GM12878 (cell line): Measurements from ENCODE around the gene GON4L. TPM values are rescaled to one million over a fixed set of nuclear protein-coding genes. Genes with fewer than 3 reads are reported as not detected.
"Not testable (repeated sequence)": the region's sequence is repeated elsewhere in the genome, so short reads cannot be mapped to it uniquely, and the experiment has no call there.

Source experiments
- ATAC-seq: fragments of 200-7000 bp; cut with Tn5 transposase; 3 replicates; pipeline ENCODE4 v1.9.1; 2020; ENCODE audit warnings: mild to moderate bottlenecking, moderate library complexity
- BruUV-seq: library from RNA; stranded (reverse); fragments of 400-500 nt; replicated peaks from 2 replicates; lab custom pipeline; 2021; lab: Mats Ljungman, UMichigan
- CTCF ChIA-PET: fragments of 300-600 bp; sonication (Branson Sonifier 250); formaldehyde crosslinking; extraction: SDS; loops from one replicate; lab custom pipeline; 2021; ENCODE audit warnings: inconsistent platforms; lab: Yijun Ruan, JAX
- POLR2A ChIA-PET: fragments of 350-600 bp; formaldehyde crosslinking; extraction: SDS; loops from one replicate; lab custom pipeline; 2021; ENCODE audit warnings: inconsistent platforms; lab: Charles Lee
- RAD21 ChIA-PET: fragments of 300-600 bp; sonication (Branson Sonifier 250); formaldehyde crosslinking; loops from one replicate; lab custom pipeline; 2023; ENCODE audit warnings: antibody characterized with exemption; ENCODE audit not compliant: unreplicated experiment; lab: Charles Lee
- SMC1A ChIA-PET: fragments of 300-600 bp; sonication (Branson Sonifier 250); formaldehyde crosslinking; loops from one replicate; lab custom pipeline; 2023; ENCODE audit not compliant: unreplicated experiment, uncharacterized antibody; lab: Charles Lee
- DNase-seq: peaks from one replicate; pipeline ENCODE4 v3.0.0-alpha.2; 2011; ENCODE audit warnings: low read depth, low spot score
- FAIRE-seq: peaks from 3 replicates; lab custom pipeline; 2011; peaks lifted over from hg19 to GRCh38; lab: Jason Lieb, UNC
- H2AFZ ChIP-seq: 2 replicates; pipeline ENCODE4 v1.6.0; 2011; ENCODE audit warnings: low read depth, low read length, control low read depth; ENCODE audit not compliant: control insufficient read depth
- H3K27ac ChIP-seq: 2 replicates; pipeline ENCODE4 v1.5.1; 2011; ENCODE audit warnings: control low read depth; ENCODE audit not compliant: control insufficient read depth, insufficient read depth
- H3K27me3 ChIP-seq, 2 experiments: replicated peaks in 1 of 2; 2 replicates each; pipeline versions ENCODE4 v1.6.0 to v1.6.1; 2011; ENCODE audit warnings: low read length in 1 of 2; ENCODE audit not compliant: control insufficient read depth in 2 of 2, insufficient read depth in 2 of 2
- H3K36me3 ChIP-seq, 2 experiments: 2 replicates each; pipeline ENCODE4 v1.5.1; 2011; ENCODE audit warnings: low read length in 1 of 2; ENCODE audit not compliant: control insufficient read depth in 2 of 2, insufficient read depth in 2 of 2
- H3K4me1 ChIP-seq: 2 replicates; pipeline ENCODE4 v1.6.1; 2011; ENCODE audit warnings: mild to moderate bottlenecking, low read length, moderate library complexity, mixed read lengths; ENCODE audit not compliant: control insufficient read depth, insufficient read depth
- H3K4me2 ChIP-seq: 2 replicates; pipeline ENCODE4 v1.6.0; 2011; ENCODE audit warnings: control low read depth; ENCODE audit not compliant: control insufficient read depth, insufficient read depth
- H3K4me3 ChIP-seq: fragments of 200-600 bp; sonication (generic); 2 replicates; pipeline ENCODE4 v1.5.1; 2016
- H3K79me2 ChIP-seq: 2 replicates; pipeline ENCODE4 v1.6.0; 2011; ENCODE audit warnings: low read length; ENCODE audit not compliant: control insufficient read depth, insufficient read depth
- H3K9ac ChIP-seq: 2 replicates; pipeline ENCODE4 v1.8.0; 2011; ENCODE audit warnings: low read length, control low read depth, mixed read lengths; ENCODE audit not compliant: control insufficient read depth, insufficient read depth
- H3K9me3 ChIP-seq: replicated peaks from 3 replicates; pipeline ENCODE4 v1.5.1; 2011; ENCODE audit warnings: mild to moderate bottlenecking, low read length; ENCODE audit not compliant: control insufficient read depth, insufficient read depth
- H4K20me1 ChIP-seq: 2 replicates; pipeline ENCODE4 v1.6.0; 2011; ENCODE audit not compliant: control insufficient read depth, insufficient read depth
- EP300 ChIP-seq, 2 experiments: fragments of 150-350 bp in 1 of 2; IDR thresholded peaks; 2 replicates each; pipeline ENCODE4 v1.6.1; 2011 to 2012; ENCODE audit warnings: low read depth in 2 of 2, low read length in 2 of 2, borderline replicate concordance in 1 of 2, improper control_type of control experiment in 1 of 2, inconsistent platforms in 1 of 2; ENCODE audit not compliant: control insufficient read depth in 1 of 2
- WGBS: methylation state at CpG from one replicate; pipeline ENCODE4 v1.1.6; 2016; ENCODE audit warnings: low lambda C conversion rate; ENCODE audit not compliant: insufficient replicate concordance, insufficient coverage; ENCODE audit errors: missing lambda C conversion rate; 5-methylcytosine and 5-hydroxymethylcytosine counted together
- in situ Hi-C: fragments of 300-500 bp; cut with MboI; formaldehyde crosslinking; loops from 9 replicates; pipeline ENCODE4 v1.14.3; 2018; ENCODE audit warnings: mixed read lengths
- intact Hi-C: fragments of 100-400 bp; cut with micrococcal nuclease; formaldehyde crosslinking; loops from one replicate; pipeline ENCODE4 v1.14.2; 2022; ENCODE audit not compliant: unreplicated experiment
- polyA plus RNA-seq, 11 experiments: library from polyadenylated mRNA; depleted of rRNA in 4 of 11; unstranded in 6 of 11; stranded (reverse) in 5 of 11; fragments of >200 nt; fragmentation: Nextera tagmentation in 4 of 11; fragmentation: Illumina TruSeq in 1 of 11; extraction: Ambion mirVana in 4 of 11; extraction: Trizol in 1 of 11; gene quantifications; 1 replicate in 1 of 11; 2 replicates in 10 of 11; pipeline versions ENCODE4 v1.2.1 to v1.2.3, GENCODE V29; 2011 to 2016; ENCODE audit warnings: inconsistent platforms in 2 of 11, missing spikeins in 2 of 11, low read depth in 1 of 11
- total RNA-seq, 4 experiments: library from RNA; depleted of rRNA in 3 of 4; stranded (reverse); fragments of >200 nt in 3 of 4; fragmentation: Illumina TruSeq in 1 of 4; extraction: Trizol in 1 of 4; gene quantifications; 2 replicates each; pipeline versions ENCODE4 v1.2.1 to v1.2.3, GENCODE V29; 2013 to 2021
- TF ChIP-seq, protein P1 (sequence below): fragments of 450-650 bp; conservative IDR thresholded peaks from 2 replicates; pipeline ENCODE4 v1.6.1; 2017; ENCODE audit warnings: mild to moderate bottlenecking, moderate library complexity

The GON4L gene
- total and polyA plus RNA-seq, 10 of the 15 experiments (the other 5 are each of a cell fraction or from before 2014, with no cell fraction given) = 17.7 to 40.7 (median 28.0) TPM

DNA sequence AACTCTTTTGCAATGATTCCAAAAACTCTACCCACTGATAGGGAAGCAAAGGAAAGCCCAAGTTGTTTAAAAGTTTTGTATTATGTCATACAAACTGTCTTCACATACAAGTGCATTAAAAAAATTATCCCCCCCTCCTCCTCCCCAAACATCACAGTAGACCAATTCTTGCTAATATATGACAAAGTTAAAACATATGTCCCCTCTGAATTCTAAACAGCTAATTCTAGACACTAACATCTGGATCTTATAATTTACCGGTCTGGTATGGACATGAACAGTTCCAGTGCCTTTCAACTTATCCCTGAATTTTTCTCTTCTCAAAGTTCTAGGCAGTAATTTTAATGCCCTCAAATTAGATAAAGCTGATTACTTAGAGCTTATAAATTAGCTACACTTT is 40.7 kb upstream of the GON4L start (continued):
- TF ChIP-seq, protein P1, sequence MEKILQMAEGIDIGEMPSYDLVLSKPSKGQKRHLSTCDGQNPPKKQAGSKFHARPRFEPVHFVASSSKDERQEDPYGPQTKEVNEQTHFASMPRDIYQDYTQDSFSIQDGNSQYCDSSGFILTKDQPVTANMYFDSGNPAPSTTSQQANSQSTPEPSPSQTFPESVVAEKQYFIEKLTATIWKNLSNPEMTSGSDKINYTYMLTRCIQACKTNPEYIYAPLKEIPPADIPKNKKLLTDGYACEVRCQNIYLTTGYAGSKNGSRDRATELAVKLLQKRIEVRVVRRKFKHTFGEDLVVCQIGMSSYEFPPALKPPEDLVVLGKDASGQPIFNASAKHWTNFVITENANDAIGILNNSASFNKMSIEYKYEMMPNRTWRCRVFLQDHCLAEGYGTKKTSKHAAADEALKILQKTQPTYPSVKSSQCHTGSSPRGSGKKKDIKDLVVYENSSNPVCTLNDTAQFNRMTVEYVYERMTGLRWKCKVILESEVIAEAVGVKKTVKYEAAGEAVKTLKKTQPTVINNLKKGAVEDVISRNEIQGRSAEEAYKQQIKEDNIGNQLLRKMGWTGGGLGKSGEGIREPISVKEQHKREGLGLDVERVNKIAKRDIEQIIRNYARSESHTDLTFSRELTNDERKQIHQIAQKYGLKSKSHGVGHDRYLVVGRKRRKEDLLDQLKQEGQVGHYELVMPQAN = no peak
- TF ChIP-seq EP300 (IDR thresholded peaks at IDR 0.05; ENCODE audit: borderline replicate concordance in 1 of 2, control insufficient read depth in 1 of 2, low read depth in 2 of 2, low read length in 2 of 2) = no peak

DNA sequence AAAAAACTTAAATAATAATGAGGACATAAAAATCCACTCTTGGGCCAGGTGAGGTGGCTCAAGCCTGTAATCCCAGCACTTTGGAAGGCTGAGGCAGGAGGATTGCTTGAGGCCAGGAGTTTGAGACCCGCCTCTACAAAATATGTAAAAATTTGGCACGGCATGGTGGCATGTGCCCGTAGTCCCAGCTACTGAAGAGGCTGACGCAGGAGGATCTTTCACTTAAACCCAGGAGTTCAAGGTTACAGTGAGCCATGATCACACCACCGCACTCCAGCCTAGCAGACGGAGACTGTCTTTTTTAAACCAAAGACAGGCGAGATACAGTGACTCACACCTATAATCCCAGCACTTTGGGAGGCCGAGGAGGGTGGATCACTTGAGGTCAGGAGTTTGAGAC is 39.5 kb upstream of the GON4L start:
- ATAC-seq, RAD21 ChIA-PET, DNase-seq, CTCF ChIA-PET, H3K4me1 ChIP-seq, H4K20me1 ChIP-seq, BruUV-seq, H3K9ac ChIP-seq, H2AFZ ChIP-seq, in situ Hi-C loops, H3K4me3 ChIP-seq, H3K27ac ChIP-seq, H3K9me3 ChIP-seq, H3K4me2 ChIP-seq, H3K27me3 ChIP-seq, FAIRE-seq, intact Hi-C loops, H3K79me2 ChIP-seq: not testable (repeated sequence)
- ChIA-PET POLR2A (interaction anchor here (0.6 kb wide), 1 partner anchor 11 kb away, joined by 4 read pairs; no protein-coding TSS in a partner anchor), SMC1A (interaction anchor here (1.7 kb wide), 1 partner anchor 37 kb away, joined by 4 read pairs; no protein-coding TSS in a partner anchor)
- WGBS = 98% methylated on average over 8 of the region's 8 CpGs
- H3K36me3 ChIP-seq = peaks cover 2 to 17% of the 10 kb centered on the region in 2 experiments

DNA sequence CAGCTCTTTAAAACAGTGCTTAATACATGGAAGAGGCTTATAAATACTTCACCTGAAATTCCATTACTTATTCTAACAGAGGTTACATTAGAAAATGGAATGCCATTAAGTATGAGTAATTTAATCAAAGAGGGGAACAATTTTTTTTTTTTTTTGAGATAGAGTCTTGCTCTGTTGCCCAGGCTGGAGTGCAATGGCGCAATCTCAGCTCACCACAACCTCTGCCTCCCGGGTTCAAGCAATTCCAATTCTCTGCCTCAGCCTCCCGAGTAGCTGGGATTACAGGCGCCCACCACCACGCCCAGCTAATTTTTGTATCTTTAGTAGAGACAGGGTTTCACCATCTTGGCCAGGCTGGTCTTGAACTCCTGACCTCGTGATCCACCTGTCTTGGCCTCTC is 38.6 kb upstream of the GON4L start:
- FAIRE-seq, H3K4me2 ChIP-seq, intact Hi-C loops, H3K79me2 ChIP-seq, H2AFZ ChIP-seq, RAD21 ChIA-PET, H4K20me1 ChIP-seq, H3K4me3 ChIP-seq, H3K4me1 ChIP-seq, ATAC-seq, H3K9me3 ChIP-seq, CTCF ChIA-PET, BruUV-seq, H3K27me3 ChIP-seq, H3K9ac ChIP-seq, in situ Hi-C loops, DNase-seq, H3K27ac ChIP-seq: not testable (repeated sequence)
- ChIA-PET SMC1A (interaction anchor here (0.5 to 3.4 kb wide), 3 partner anchors 12 to 37 kb away, joined by 3 to 17 read pairs (median 4); no protein-coding TSS in a partner anchor), POLR2A (interaction anchor here (0.6 to 0.8 kb wide), 3 partner anchors 11 to 614 kb away, joined by 3 to 5 read pairs (median 4); no protein-coding TSS in a partner anchor)
- H3K36me3 ChIP-seq = peaks cover 2 to 13% of the 10 kb centered on the region in 2 experiments
- 97% methylated on average over 6 of the region's 6 CpGs for WGBS
